GM12891 (cell line): Measurements from ENCODE around the gene ANK2.
"Not testable (repeated sequence)": the region's sequence is repeated elsewhere in the genome, so short reads cannot be mapped to it uniquely, and the experiment has no call there.

Experiments used
- DNase-seq: peaks from one replicate; pipeline ENCODE4 v3.0.0; 2011; ENCODE audit warnings: low spot score; ENCODE audit not compliant: insufficient read length
- FAIRE-seq: peaks from 2 replicates; lab custom pipeline; 2011; peaks lifted over from hg19 to GRCh38; lab: Jason Lieb, UNC
- PAX5 ChIP-seq: IDR thresholded peaks from 2 replicates; pipeline ENCODE4 v1.6.1; 2011; ENCODE audit warnings: low read length, moderate library complexity, mild to moderate bottlenecking; ENCODE audit not compliant: insufficient read depth, severe bottlenecking
- POLR2A ChIP-seq: IDR thresholded peaks from 2 replicates; pipeline ENCODE4 v1.6.1; 2011; ENCODE audit warnings: low read depth, low read length, control low read depth
- POLR2AphosphoS5 ChIP-seq: IDR thresholded peaks from 2 replicates; pipeline ENCODE4 v1.6.1; 2011; ENCODE audit warnings: low read depth, low read length, control low read depth
- POU2F2 ChIP-seq: IDR thresholded peaks from 2 replicates; pipeline ENCODE4 v1.6.1; 2011; ENCODE audit warnings: low read depth, mild to moderate bottlenecking, control low read depth, low read length, moderate library complexity
- SPI1 ChIP-seq: IDR thresholded peaks from 2 replicates; pipeline ENCODE4 v1.6.1; 2011; ENCODE audit warnings: low read depth, low read length, control low read depth
- TAF1 ChIP-seq: IDR thresholded peaks from 2 replicates; pipeline ENCODE4 v1.6.1; 2011; ENCODE audit warnings: low read depth, low read length, control low read depth

Gene ANK2

DNA sequence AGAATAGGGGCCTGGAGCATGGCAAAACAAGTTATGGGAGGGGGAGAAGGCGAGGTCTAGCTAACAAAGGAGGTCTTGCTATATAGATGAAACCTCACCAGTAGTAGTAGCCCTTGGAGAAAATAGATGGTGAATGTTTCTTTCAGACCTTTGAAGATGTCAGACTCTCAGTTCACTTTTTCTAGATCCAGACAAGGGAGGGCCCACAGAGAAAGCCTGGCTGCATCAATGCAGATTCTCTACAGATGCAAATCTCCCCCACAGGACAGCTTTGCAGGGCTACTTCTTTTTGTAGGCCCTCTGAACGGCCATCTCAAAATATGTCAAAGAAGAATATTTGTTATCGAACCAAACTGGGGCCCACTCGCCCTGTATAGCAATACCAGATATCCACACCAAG, 159.7 kb downstream of the ANK2 start:
- no peak for DNase-seq
- no peak for FAIRE-seq
- TF ChIP-seq TAF1, result no peak
- TF ChIP-seq SPI1, result peak; percentile 49
- no peak for TF ChIP-seq POLR2A
- TF ChIP-seq PAX5, result no peak

GRCh38 chr4:113209652-113210320, 160.3 kb downstream of the ANK2 start:
- FAIRE-seq (no peak), DNase-seq (no peak)
- TF ChIP-seq SPI1 (no peak), PAX5 (no peak)

- TF ChIP-seq TAF1 (no peak), POLR2A (no peak), SPI1 (no peak), POU2F2 (no peak), PAX5 (no peak), POLR2AphosphoS5 (no peak)
- FAIRE-seq (peak; percentile 62), DNase-seq (no peak)
Measured at GRCh38 chr4:113212613-113213012, 163.2 kb downstream of the ANK2 start.

DNA sequence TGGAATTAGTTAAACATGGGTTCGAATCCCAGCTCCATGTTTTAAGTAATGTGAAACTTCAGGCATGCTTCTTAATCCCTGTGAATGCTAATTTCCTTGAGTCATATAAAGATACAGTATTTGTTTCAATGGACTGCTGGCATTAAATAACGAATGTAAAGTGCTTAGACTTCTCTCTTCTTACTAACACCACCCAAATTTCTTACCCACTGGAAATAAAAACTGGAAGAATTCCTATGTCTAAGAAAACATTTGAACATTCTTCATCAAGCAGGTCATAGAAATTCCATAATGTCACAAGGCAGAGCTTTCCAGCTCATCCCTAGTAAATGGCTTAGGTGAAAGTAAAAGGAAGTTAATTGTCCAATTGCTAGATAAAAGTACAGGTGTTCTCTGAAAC, 172.5 kb downstream of the ANK2 start:
- TF ChIP-seq PAX5 (no peak), POU2F2 (no peak), POLR2A (no peak), SPI1 (no peak), POLR2AphosphoS5 (no peak), TAF1 (no peak)
- FAIRE-seq (no peak), DNase-seq (no peak)

DNA sequence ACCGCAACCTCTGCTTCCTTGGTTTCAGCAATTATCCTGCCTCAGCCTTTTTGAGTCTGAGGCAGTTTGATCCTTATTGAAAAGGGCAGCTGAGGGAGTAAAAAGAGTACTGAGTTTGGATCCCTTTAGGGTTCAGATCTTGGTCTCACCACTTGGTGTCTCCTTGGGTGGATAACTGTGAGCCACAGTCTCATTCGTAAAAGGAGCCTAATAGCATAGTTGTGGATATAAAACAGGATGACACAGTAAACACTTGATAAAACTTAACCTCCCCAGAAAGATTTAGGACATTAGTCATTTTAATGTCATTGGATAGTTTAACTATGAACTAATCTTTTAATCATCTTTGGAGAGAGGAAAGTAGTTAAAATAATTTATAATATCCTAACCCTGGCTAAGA, 173.0 kb downstream of the ANK2 start:
- FAIRE-seq (no peak), DNase-seq (no peak)
- TF ChIP-seq PAX5, result no peak
- no peak for TF ChIP-seq POLR2A
- no peak for TF ChIP-seq POLR2AphosphoS5
- TF ChIP-seq POU2F2, result no peak
- no peak for TF ChIP-seq TAF1
- TF ChIP-seq SPI1, result no peak

DNA sequence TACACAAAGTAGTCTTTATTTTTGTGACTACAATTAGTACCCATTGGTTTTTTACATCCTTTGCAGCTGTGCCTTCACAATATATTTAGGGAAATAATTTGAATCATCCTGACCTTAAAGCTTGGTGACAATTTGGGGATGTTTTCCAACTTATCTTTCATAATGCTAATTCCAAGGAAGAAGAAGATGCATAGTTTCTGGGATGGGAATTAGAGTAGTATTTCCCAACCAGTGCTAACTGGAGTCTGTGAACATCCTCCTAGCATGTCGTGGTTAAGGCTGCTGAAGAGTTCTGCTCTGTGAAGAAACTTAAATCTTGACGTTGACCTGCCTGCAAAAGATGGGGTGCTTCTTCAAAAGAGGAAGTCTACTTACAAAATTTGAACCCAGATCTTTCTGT, 173.5 kb downstream of the ANK2 start:
- no peak for TF ChIP-seq POU2F2
- TF ChIP-seq POLR2AphosphoS5, result no peak
- TF ChIP-seq PAX5, result no peak
- no peak for TF ChIP-seq POLR2A
- no peak; the same call in 1 of the 2 replicates for TF ChIP-seq SPI1
- TF ChIP-seq TAF1, result no peak
- no peak for DNase-seq
- no peak for FAIRE-seq

DNA sequence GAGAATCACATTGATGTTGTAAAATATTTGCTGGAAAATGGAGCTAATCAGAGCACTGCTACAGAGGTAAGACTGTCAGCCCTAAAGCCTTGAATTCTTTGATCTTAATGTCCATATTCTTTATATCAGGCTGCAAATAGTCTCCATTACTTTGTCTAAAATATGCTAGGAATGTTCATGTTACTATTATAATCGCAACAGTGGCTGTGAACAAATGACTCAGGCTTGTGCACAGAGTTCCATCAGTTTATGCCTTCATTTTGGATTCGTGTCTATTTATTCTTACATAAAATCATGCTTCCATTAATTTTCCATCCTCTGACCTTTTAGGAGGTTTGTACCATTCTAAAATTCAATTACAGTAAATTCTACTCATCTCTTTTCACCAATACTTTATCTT, 182.7 kb downstream of the ANK2 start:
- DNase-seq, result no peak
- TF ChIP-seq PAX5 (no peak), SPI1 (no peak), POU2F2 (no peak), POLR2A (no peak)
- no peak for FAIRE-seq

DNA sequence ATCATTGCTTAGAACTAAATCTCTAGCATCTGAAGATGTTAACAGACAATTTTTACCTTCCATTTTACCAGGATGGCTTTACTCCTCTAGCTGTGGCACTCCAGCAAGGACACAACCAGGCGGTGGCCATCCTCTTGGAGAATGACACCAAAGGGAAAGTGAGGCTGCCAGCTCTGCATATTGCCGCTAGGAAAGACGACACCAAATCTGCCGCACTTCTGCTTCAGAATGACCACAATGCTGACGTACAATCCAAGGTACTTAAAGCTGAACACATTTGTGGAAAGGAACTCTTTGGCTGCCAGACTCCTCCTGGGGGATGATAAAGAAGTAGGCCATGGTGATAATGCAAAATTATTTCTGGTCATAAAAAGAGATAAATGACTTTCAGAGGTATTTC, 187.5 kb downstream of the ANK2 start:
- FAIRE-seq, result no peak
- TF ChIP-seq POLR2AphosphoS5, result no peak
- no peak for TF ChIP-seq PAX5
- TF ChIP-seq SPI1, result no peak
- TF ChIP-seq POLR2A, result no peak
- TF ChIP-seq POU2F2, result no peak
- TF ChIP-seq TAF1, result no peak
- DNase-seq, result no peak

GRCh38 chr4:113243312-113243711, 193.9 kb downstream of the ANK2 start:
- TF ChIP-seq SPI1 (peak; percentile 77), POLR2AphosphoS5 (no peak)
- FAIRE-seq, result no peak
- no peak for DNase-seq

GRCh38 chr4:113244747-113245146, 195.3 kb downstream of the ANK2 start:
- not testable (repeated sequence) for DNase-seq, FAIRE-seq

DNA sequence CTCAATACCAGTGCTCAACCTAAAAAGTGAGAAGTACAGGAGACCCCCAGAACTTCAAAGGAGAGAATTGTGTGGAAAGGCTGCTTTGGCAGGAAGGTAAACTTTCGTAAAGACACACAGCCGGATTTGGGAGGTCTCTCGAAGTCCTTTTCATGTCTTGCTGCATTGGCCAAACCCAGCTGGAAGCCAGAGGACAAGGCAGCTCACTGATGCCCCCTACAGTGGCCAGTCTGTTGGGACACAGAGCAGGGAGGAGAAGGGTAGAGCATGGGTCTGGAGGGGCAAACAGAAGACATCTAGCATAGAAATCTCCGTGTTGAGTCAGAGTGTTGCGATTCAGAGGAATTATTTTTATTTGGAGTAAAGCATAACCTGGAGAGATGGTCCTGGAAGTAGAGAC, 198.9 kb downstream of the ANK2 start:
- TF ChIP-seq POU2F2 (no peak), PAX5 (no peak)
- FAIRE-seq, result no peak
- no peak for DNase-seq
